Activated CD8-positive, alpha-beta memory T cell treated with anti-CD3 and anti-CD28 coated beads, Interleukin-2, amount 50 U/mL, for 1 hour (primary cell): ENCODE measurements around the gene ASCC3.
"Not testable (repeated sequence)": the region's sequence is repeated elsewhere in the genome, so short reads cannot be mapped to it uniquely, and the experiment has no call there.

ENCODE experiments used
- DNase-seq: peaks from one replicate; pipeline ENCODE4 v3.0.0-alpha.2; 2020; ENCODE audit errors: extremely low read depth

Gene ASCC3, protein sequence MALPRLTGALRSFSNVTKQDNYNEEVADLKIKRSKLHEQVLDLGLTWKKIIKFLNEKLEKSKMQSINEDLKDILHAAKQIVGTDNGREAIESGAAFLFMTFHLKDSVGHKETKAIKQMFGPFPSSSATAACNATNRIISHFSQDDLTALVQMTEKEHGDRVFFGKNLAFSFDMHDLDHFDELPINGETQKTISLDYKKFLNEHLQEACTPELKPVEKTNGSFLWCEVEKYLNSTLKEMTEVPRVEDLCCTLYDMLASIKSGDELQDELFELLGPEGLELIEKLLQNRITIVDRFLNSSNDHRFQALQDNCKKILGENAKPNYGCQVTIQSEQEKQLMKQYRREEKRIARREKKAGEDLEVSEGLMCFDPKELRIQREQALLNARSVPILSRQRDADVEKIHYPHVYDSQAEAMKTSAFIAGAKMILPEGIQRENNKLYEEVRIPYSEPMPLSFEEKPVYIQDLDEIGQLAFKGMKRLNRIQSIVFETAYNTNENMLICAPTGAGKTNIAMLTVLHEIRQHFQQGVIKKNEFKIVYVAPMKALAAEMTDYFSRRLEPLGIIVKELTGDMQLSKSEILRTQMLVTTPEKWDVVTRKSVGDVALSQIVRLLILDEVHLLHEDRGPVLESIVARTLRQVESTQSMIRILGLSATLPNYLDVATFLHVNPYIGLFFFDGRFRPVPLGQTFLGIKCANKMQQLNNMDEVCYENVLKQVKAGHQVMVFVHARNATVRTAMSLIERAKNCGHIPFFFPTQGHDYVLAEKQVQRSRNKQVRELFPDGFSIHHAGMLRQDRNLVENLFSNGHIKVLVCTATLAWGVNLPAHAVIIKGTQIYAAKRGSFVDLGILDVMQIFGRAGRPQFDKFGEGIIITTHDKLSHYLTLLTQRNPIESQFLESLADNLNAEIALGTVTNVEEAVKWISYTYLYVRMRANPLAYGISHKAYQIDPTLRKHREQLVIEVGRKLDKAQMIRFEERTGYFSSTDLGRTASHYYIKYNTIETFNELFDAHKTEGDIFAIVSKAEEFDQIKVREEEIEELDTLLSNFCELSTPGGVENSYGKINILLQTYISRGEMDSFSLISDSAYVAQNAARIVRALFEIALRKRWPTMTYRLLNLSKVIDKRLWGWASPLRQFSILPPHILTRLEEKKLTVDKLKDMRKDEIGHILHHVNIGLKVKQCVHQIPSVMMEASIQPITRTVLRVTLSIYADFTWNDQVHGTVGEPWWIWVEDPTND (N-terminal part only)

DNA sequence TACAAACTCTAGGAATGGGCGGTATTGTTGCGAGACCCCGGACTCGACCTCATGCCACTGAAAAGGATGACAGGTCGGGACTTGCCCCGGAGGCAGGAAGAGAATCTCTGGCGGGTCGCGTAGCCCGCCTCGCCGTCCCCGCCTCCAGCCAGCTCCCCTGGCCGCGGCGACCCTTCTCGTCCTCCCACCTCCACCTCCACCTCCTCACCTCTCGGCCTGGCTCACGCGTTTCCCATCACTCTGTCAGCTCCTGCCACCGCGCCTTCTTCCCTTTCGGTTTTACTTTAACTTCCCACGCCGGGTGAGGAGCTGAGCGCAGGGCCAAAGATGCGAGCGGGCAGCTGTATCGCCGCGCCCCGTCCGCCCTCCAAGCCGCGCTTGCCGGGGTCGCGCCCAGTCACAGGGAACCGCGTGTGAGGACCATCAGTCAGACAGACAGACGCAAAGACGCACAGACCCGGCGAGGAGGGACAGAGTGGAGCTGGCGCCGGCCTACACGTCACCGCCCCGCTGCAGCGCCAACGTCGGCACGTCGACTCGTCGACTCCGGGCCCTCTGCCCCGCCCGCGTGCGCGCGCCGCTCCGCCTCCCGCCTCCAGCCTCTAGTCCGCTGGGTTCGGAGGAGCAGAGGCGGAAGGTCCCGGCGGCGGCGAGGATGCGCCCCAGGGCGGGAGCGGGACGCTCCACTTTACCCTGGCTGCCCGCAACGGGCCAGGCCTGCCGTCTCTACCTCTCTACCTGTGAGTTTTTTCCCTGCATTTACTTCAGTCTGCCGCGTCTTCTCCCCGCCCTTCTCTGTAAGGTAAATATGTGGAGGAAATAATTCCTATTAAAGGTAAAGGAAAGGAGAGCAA is at the start of gene ASCC3:
TSS of gene ASCC3 (minus strand) at position 477 of the 854 bp plus-strand sequence. CDS start 13,332 bp downstream, outside the sequence.
- DNase-seq: peak; percentile 60

DNA sequence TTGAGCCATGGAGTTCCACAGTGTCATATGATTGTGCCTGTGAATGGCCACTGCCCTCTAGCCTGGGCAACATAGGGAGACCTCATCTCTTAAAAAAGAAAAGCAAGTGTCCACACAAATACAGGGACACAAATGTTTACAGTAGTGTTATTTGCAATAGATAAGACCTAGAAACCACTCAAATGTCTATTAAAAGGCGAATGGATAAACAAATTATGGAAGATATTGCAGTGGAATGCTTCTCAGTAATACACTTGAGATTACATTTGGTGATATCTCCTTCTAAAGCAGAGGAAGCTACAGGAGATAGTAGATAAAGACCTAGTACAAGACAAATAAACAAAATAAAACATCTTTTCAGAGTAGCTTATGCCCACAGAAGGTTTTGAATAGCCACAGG is 44.6 kb upstream of the ASCC3 start:
- DNase-seq: no peak

DNA sequence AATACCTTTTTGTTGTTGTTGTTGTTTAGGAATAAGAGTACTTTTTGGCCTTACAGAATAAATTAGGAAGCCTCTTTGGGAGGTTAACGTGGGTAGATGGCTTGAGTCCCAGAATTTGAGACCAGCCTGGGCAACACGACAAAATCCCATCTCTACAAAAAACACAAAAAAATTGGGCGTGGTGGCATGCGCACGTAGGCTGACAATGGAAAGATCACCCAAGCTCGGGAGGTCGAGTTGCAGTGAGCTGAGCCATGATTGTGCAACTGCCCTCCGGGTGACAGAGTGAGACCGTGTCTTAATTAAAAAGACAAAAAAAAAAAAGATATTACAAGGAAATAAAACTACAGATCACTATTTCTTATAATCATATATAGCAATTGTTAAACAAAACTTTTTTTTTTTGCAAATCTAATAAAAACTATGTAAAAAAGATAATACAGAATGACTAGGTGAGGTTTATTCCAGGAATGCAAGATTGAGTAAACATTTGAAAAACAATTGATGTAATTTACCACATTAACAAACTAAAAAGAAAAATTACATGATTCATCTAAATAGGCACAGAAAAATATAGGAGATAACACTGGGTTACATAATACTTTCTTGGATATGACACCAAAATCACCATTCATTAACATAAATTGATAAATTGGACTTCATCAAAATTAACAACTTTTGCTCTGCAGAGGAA is 43.6 kb upstream of the ASCC3 start:
- DNase-seq: no peak

DNA sequence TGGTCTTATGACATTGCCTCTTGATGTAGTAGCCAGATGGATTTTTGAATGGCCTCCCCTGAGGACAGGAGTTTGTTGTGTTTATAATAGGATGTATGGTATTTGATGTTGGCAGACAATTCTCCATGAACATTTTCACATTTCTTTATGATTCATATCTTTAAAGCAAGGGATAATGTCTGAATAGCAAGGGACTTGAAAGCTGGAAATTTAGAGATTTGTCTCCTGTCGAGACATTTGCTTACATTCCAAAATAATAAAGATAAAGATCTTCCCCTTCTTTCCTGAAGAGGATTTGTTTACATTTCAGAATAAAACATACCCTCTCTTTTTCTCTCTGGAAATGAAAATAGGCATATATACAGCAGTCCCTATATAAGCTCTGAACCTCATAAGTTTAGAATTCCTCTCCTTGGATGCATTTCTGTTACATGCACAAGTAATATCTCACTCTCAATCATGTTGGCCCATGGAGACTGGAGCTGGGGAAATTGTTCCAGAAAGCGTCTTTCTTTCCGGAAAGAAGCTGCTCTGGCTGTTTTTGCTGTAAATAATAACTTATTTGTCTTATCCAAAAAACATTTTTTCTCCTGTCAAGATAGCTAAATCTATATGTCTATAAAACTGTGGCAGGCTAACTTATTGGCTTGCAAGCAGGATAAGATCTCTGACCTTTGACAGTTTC is 42.5 kb upstream of the ASCC3 start:
- DNase-seq: no peak

DNA sequence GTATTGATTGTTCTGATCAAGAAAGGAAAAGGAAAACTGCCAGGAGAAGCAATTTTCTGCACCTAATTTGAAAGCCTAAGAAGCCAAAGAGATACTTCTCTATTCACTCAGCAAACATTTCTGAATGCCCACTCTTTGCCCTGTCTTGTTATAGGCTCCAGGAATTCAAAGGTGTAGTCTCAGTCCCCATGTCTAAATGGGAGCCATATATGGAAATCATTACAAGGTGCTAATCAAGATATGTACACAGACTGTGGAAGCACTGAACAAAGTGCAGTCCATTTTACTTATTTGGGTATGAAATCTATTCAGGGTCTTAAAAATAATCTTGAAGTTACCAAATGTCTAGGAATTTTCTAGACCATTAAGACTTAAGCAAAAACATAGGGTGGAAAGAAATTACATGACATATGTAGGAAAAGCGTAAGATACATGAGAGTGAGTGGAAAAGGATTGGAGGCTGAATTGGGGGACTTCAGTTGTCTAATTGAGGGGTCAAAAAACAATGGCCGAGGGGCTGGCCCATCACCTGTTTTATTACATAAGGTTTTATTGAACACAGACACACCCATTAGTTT is 39.0 kb upstream of the ASCC3 start:
- no peak for DNase-seq

DNA sequence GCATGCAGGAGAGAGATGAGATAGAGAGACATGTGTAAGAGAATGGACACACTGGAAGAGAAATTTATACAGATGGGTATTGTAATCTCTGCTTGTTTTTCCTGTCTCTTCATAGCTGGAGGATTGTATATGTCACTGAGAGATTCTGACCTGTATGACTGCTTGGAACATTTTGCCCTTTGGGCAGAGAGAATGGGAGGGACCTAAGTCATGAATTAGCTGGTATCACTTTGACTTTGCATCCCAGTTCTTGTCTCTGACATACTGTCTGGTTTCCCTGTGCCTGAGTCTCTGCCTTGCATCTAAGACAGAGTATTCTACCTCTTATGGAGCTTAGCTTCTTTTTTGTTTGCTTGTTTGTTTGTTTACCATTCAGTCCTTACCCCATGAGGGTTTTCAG is 37.0 kb upstream of the ASCC3 start:
- DNase-seq: no peak

DNA sequence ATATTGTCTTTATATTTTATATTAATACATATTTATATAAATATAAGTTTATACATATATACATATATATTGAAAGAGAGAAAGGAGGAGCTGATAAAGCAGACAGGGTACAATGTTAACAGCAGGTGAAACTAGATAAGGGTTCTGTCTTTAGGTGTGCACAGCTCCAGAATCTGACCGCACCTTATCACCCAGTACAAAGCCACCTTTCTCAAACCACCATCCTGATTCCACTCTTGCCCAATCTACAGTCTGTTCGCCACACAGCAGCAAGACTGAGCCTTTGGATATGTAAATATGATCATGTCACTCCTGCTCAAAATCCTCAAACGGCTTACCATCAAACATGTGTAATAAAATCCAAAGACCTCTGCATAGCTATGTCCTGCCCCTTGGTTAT is 34.7 kb upstream of the ASCC3 start:
- DNase-seq: no peak

DNA sequence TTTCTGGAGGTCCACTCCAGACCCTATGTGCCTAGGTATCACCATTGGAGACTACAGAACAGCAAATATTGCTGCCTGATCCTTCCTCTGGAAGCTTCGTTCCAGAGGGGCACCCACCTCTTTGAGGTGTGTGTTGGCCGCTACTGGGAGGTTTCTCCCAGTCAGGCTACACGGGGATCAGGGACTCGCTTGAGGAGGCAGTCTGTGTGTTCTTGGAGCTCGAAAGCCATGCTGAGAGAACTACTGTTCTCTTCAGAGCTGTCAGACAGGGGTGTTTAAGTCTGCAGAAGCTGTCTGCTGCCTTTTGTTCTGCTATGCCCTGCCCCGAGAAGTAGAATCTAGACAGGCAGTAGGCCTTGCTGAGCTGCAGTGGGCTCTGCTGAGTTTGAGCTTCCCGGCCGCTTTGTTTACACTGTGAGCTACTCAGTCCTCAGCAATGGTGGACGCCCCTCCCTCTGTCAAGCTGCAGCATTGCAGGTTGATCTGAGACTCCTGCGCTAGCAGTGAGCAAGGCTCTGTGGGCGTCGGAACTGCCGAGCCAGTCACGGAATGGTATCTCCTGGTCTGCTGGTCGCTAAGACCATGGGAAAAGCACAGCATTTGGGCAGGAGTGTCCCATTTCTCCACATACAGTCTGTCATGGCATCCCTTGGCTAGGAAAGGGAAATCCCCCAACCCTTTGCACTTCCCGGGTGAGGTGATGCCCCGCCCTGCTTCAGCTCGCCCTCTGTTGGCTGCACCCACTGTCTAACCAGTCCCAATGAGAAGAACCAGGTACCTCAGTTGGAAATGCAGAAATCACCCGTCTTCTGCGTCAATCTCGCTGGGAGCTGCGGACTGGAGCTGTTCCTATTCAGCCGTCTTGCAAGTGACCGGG is 32.5 kb upstream of the ASCC3 start:
- no peak for DNase-seq

DNA sequence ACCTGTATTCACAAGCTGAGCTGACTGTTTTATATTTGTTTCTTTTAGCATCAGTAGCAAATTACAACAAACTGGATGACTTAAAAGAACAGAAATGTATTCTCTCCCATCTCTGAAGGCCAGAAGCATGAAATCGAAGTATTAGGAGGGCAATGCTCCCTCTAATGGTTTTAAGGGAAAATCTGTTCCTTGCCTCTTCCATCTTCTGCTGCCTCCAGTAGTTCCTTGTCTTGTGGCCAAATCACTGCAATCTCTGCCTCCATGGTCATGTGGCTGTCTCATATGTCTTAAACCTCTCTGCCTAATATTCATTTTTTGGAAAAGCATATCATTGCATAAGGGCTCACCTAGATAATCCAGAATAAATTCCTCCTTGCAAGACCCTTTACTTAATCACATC is 25.2 kb upstream of the ASCC3 start:
- no peak for DNase-seq

DNA sequence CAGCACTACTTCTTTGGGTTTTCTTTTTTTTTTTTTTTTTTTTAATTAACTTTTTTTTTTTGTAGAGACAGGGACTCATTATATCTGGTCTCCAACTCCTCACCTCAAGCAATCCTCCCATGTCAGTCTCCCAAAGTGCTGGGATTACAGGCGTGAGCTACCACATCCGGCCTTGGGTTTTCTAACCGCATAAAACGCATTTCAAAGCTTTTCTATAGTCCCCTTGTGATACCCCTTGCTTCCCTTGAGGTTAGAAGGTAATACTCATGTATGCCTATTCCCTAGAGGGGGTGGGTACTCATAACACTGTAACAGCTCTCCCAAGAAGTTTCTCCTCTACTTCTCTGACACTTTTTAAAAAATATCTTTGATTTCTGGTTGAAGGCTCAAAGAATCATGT is 23.9 kb upstream of the ASCC3 start:
- DNase-seq: no peak

DNA sequence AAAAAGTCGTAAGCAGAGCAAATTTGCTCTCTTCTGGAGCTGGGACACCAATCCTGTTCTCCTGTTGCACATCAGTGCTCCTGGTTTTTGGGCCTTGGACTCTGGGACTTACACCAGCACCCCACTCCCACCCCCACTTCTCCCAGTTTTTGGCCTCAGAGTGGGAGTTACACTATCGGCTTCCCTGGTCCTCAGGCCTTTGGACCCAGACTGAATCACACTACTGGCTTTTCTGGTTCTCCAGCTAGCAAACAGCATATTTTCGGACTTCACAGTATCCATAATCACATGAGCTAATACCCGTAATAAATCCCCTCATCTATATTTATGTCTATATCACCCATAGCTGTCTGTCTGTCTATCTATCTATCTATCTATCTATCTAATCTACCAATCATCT is 23.2 kb upstream of the ASCC3 start:
- DNase-seq: no peak

DNA sequence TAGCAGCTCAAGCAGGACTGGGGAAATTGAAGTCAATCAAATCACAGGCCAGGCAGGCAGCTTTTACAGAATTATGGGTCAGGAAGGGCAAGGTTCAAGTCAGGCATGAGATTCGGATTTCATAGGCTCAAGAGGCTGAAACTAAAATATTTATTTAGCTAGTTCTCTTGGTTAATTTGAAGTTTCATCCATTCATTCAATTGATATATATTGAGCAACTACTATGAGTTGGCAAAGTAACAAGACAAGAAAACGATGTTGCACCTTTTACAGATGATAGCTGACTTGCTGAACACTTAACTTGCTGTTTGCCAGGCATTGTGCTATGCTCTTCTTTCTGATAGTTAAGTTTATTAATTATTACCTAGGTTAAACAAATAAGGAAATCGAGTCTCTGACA is 20.5 kb upstream of the ASCC3 start:
- DNase-seq: no peak

DNA sequence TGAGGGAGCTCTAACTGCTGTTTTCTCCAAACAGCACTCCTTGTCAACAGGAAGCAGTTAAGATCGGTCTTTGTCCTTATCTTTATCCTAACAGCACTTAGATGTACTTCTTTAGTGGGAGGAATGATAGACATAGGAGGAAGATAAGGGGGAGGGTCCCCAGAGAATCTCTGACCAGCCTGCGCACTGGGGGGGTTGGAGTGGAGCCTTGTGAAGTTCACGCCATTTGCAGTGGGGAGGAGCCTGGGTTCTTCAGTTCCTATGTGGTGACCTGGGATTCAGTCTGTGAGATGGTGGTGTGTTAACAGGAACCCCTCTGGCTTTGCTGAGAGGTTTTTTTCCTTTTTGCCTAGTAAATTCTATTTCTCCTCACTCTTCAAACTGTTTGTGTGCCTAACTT is 18.1 kb upstream of the ASCC3 start:
- DNase-seq: no peak

DNA sequence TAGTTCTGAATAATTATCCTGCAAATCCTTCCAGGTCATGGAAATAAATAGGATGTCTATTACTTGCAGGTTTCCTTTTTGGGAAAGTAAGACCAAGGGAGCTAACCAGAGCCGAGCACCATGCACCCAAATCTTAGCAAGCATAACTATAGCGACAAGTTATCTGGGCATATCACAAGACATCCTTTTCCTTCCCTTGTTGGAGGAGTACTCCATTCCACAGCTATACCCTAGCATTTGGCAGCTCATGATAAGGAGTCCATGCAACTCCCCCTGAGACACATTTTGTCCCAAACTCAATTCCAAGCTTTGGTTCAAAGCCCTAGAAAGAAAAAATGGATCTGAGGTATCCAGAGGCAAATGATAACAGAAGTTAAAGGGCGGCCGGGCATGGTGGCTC is 16.5 kb upstream of the ASCC3 start:
- no peak for DNase-seq

DNA sequence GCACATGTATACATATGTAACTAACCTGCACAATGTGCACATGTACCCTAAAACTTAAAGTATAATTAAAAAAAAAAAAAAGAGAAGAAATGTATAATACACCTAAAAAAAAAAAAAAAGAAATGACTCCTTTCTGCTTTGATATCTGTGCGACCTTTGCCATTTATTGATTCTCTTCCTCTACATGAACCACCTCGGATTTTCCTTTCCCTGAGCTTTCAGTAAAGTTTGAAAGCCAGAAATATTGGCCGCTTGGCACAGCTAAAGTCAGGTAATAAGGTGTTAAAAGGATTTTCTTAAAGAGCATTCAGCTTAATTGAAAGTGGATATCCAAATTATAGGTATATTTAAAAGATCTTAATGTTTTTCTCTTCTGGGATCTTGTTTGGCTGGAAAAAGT is 12.6 kb upstream of the ASCC3 start:
- no peak for DNase-seq

DNA sequence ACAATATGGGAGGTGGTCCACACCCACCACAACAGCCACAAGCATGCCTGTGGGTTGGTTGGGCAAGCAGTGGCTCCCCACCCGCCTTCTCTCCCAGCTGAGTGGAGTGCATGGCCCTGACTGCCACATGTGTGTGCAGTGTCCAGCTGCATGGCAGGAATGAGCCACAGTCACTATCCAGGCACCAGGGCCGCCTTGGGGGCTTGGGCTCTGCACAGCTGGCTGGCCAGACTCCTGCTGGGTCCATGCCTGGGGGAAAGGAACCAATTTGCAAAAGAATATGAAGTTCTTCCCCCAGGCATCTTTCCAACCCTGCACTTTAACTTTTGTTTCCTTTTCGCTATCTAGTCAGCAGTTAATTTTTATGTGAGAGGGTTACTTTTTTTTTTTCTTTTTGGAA is 11.6 kb upstream of the ASCC3 start:
- no peak for DNase-seq

DNA sequence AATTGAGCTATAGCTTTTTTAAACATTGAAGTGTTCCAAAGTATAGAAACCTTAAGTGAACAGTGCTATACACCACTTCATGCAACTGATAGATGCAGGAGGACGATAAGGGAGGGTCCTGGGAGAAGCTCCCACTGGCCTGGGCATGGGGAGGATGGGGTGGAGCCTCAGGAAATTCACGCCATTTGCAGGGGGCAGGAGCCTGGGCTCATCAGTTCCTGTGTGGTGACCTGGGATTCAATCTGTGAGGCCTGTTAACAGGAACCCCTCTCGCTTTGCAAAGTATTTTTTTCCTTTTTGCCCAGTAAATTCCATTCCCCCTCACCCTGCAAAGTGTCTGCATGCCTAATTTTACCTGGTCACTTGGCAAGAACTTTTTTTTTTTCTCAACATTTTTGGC is 11.0 kb upstream of the ASCC3 start:
- DNase-seq: no peak

DNA sequence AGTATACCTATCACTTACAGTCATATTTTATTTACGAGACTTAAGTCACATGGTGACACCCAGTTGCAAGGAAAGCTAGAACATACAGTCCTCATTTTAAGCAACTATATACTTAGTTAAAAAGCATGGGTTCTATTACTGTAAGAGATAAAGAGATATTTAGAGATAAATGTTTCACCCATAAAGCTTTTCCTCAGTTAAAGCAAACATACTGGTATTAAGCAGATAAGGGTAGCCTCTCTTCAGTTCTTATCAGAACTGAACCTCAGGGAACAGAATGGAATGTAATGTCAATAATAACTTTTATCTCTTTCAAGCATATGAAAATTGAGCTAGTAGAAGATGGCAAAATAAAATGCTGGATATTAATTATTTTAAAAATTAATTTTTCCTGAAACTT is 9.9 kb upstream of the ASCC3 start:
- DNase-seq: no peak

DNA sequence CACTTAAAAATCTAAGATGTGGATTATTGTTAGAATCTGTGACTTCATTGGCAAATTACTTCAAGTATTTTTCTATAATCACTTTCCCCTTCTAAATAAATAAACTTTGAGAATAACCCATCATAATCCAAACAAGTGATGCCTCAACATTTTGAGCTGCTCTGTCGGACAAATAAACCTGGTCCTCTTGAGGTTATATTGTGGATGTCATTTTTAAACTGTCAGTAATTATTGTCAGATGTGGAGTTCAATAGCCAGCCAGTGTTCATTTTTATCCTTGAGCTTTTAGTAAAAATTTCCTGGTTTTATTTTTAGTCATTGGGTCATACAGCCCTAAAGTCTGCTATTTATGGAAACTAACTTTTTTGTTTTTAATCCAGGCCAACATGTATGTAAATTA is 9.5 kb upstream of the ASCC3 start:
- DNase-seq: not testable (repeated sequence)
